Spleen (tissue), 7 donors: Measurements from ENCODE around the gene MPPE1.

Experiments used
- CTCF ChIP-seq, 11 experiments: fragments of 200-600 bp in 7 of 11; fragments of 450-650 bp in 4 of 11; sonication (generic) in 4 of 11; IDR thresholded peaks in 8 of 11; conservative IDR thresholded peaks in 3 of 11; 1 replicate in 7 of 11; 2 replicates in 4 of 11; pipeline versions ENCODE4 v1.4.0 to v1.8.0; 2016 to 2021; ENCODE audit warnings: antibody characterized with exemption in 11 of 11, inconsistent platforms in 4 of 11, mild to moderate bottlenecking in 1 of 11
- POLR2A ChIP-seq, 3 donors: fragments of 450-650 bp; IDR thresholded peaks; one replicate each; pipeline ENCODE4 v1.5.1; 2017; ENCODE audit warnings: antibody characterized with exemption in 3 of 3, mild to moderate bottlenecking in 1 of 3
- POLR2AphosphoS5 ChIP-seq, 3 donors: sonication (generic); formaldehyde crosslinking; IDR thresholded peaks; one replicate each; pipeline ENCODE4 v1.5.1; 2017; ENCODE audit warnings: antibody characterized with exemption in 3 of 3
- donor health status: DM: no; HTN: no; CAD: no; lungs with moderate emphysema.
- donor health status: DM: no; HTN: no; CAD: no.
- donor health status: DM: no; HTN: no; CAD: no.

DNA sequence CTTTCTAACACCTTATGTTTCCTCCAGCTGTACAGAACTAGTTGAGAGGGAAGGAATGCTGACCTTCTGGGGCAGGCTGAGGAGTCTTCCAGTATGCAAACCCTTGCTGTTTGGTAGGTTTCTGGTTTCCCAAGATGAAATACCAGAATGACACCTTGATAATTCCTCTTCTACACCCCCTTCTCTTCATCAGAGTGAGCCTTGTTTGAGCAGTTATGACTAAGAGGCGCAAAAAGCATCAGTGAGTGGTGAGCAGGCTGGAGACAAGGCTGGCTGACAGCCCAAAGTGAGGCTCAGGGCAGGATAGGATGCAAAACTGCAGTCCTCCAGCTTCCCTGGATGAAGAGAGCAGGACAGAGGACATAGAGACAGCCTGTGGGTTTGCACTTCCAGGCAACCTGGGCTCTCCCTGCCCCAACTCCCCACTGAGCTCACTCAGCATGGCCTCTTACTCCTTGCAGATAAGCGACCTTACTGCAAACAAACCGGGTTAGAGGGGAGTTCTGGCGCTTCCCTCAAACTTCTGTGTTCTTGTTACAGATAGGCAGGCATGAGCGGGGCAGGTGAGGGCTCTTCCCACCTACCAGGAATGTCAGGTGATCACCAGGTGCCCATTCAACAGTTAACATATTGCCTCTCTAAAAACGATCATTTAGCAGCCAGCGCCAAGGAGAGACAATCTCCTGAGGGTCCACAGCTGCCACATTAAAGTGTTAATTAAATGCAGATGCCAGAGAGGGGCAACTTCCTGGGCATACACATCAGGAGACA is 5.4 kb downstream of the MPPE1 start:
- TF ChIP-seq CTCF (IDR thresholded peaks at IDR 0.05 in 8 of 11, conservative IDR thresholded peaks at IDR 0.05 in 3 of 11) (no peak), POLR2A (IDR thresholded peaks at IDR 0.05) (no peak), POLR2AphosphoS5 (IDR thresholded peaks at IDR 0.05) (no peak)
